Hepatocyte (in vitro differentiated cells): ENCODE measurements around the gene BEST2.

ENCODE experiments used
- EZH2 ChIP-seq: fragments of 200-600 bp; sonication (generic); IDR thresholded peaks from 2 replicates; pipeline ENCODE4 v1.6.1; 2016; ENCODE audit warnings: antibody characterized with exemption, mild to moderate bottlenecking, borderline replicate concordance
- EZH2phosphoT487 ChIP-seq: fragments of 200-600 bp; sonication (generic); IDR thresholded peaks from one replicate; pipeline ENCODE4 v1.6.1; 2018; ENCODE audit warnings: antibody characterized with exemption, mild to moderate bottlenecking, low read depth, moderate library complexity; ENCODE audit not compliant: unreplicated experiment, severe bottlenecking
- TF ChIP-seq, protein P1 (sequence below): fragments of 200-600 bp; sonication (generic); IDR thresholded peaks from 2 replicates; pipeline ENCODE4 v1.5.1; 2016; ENCODE audit warnings: antibody characterized with exemption, mild to moderate bottlenecking; ENCODE audit not compliant: poor library complexity

DNA sequence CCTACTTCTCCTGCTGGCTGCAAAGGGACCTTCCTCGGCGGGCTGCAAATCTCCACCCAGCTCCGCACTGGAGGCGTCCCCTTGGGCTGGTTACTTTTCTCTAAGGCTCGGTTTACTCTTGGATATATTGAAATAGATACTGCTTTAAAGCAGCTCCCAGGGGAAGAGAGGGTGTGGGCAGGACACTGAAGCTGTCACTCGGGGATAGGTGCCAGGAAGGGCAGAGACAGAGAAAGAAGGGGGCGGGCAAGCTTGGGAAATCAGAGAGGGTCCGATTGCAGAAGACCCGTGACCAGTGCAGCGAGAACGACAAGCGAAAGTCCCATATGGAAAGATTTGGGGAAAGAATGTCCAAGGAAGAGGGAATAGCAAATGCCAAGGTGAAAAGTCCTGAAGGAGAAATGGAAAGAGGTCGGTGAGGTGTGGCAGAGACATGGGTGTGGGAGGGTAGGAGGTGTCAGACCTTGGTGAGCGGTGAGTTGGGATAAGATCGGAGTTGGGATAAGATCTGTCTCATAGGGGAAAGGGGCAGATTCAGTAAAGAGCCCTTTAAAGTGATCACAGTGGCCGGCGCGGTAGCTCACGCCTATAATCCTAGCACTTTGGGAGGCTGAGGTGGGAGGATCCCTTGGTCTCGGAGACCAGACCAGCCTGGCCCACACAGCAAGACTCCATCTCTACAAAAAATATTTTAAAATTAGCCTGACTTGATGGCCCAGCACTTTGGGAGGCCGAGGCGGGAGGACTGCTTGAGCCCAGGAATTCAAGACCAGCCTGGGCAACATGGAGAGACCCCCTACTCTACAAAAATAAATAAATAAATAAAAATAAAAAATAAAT lies 50.9 kb downstream of the BEST2 start:
- TF ChIP-seq, protein P1, sequence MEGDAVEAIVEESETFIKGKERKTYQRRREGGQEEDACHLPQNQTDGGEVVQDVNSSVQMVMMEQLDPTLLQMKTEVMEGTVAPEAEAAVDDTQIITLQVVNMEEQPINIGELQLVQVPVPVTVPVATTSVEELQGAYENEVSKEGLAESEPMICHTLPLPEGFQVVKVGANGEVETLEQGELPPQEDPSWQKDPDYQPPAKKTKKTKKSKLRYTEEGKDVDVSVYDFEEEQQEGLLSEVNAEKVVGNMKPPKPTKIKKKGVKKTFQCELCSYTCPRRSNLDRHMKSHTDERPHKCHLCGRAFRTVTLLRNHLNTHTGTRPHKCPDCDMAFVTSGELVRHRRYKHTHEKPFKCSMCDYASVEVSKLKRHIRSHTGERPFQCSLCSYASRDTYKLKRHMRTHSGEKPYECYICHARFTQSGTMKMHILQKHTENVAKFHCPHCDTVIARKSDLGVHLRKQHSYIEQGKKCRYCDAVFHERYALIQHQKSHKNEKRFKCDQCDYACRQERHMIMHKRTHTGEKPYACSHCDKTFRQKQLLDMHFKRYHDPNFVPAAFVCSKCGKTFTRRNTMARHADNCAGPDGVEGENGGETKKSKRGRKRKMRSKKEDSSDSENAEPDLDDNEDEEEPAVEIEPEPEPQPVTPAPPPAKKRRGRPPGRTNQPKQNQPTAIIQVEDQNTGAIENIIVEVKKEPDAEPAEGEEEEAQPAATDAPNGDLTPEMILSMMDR: no peak
- TF ChIP-seq EZH2 (no peak), EZH2phosphoT487 (no peak)
